ENCODE measurements around the gene TTLL9.

The TTLL9 gene

GRCh38 chr20:31859266-31859997 lies 11.0 kb upstream of the TTLL9 start:
- DNase-seq: no peak

GRCh38 chr20:31859998-31860380 lies 10.4 kb upstream of the TTLL9 start:
- DNase-seq: no peak

GRCh38 chr20:31860390-31861134 lies 9.9 kb upstream of the TTLL9 start:
- DNase-seq: no peak

GRCh38 chr20:31861135-31861384 lies 9.4 kb upstream of the TTLL9 start:
- no peak for DNase-seq

- peak; percentile 48 for DNase-seq
Measured at GRCh38 chr20:31861385-31862156, 8.9 kb upstream of the TTLL9 start.

- DNase-seq: no peak
Measured at GRCh38 chr20:31862157-31862470, 8.3 kb upstream of the TTLL9 start.

- DNase-seq: no peak
Measured at GRCh38 chr20:31862506-31862905, 7.9 kb upstream of the TTLL9 start.

- no peak for DNase-seq
Measured at GRCh38 chr20:31863296-31864085, 6.9 kb upstream of the TTLL9 start.

- no peak for DNase-seq
Measured at GRCh38 chr20:31864521-31865400, 5.7 kb upstream of the TTLL9 start.

- DNase-seq: no peak
Measured at GRCh38 chr20:31866221-31866620, 4.2 kb upstream of the TTLL9 start.

GRCh38 chr20:31868853-31869672 lies 1.4 kb upstream of the TTLL9 start:
- no peak for DNase-seq

GRCh38 chr20:31869673-31869941 lies 827 bp upstream of the TTLL9 start:
- no peak for DNase-seq

GRCh38 chr20:31870726-31871617 lies 538 bp downstream of the TTLL9 start:
- no peak for DNase-seq

GRCh38 chr20:31871618-31871954 lies 1.2 kb downstream of the TTLL9 start:
- no peak for DNase-seq

- no peak for DNase-seq
Measured at GRCh38 chr20:31872406-31872805, 2.0 kb downstream of the TTLL9 start.

GRCh38 chr20:31875671-31876070 lies 5.2 kb downstream of the TTLL9 start:
- no peak for DNase-seq

- no peak for DNase-seq
Measured at GRCh38 chr20:31877684-31878083, 7.2 kb downstream of the TTLL9 start.

GRCh38 chr20:31879143-31879987 lies 8.9 kb downstream of the TTLL9 start:
- peak; percentile 62 for DNase-seq

- DNase-seq: no peak
Measured at GRCh38 chr20:31881945-31882344, 11.5 kb downstream of the TTLL9 start.

GRCh38 chr20:31883829-31884228 lies 13.4 kb downstream of the TTLL9 start:
- DNase-seq: no peak
